K562 (cell line): ENCODE measurements around the gene ATG4D. TPM values are rescaled to one million over a fixed set of nuclear protein-coding genes. Genes with fewer than 3 reads are reported as not detected.
A peak's percentile ranks its signal among the peaks of the same experiment; 100 is the strongest.

Experiments
- EWSR1 ChIP-seq: fragments of 450-650 bp; IDR thresholded peaks from 2 replicates; pipeline ENCODE4 v1.6.1; 2018; ENCODE audit warnings: borderline replicate concordance, mild to moderate bottlenecking, low read depth, moderate library complexity; ENCODE audit not compliant: partially characterized antibody
- FOXK2 ChIP-seq, 2 experiments: fragments of 450-650 bp; IDR thresholded peaks in 1 of 2; conservative IDR thresholded peaks in 1 of 2; 2 replicates each; pipeline ENCODE4 v1.6.1; 2016; ENCODE audit warnings: low read depth in 2 of 2, mild to moderate bottlenecking in 1 of 2
- GABPA ChIP-seq: fragments of 200-800 bp; sonication (Bioruptor generic); conservative IDR thresholded peaks from 2 replicates; pipeline ENCODE4 v1.6.1; 2016; ENCODE audit warnings: low read depth, missing genetic modification characterization, missing compliant biosample characterization
- HEY1 ChIP-seq: fragments of 250-450 bp; sonication (Bioruptor Pico); IDR thresholded peaks from 2 replicates; pipeline ENCODE4 v1.5.0; 2020; ENCODE audit warnings: mild to moderate bottlenecking, moderate library complexity, borderline replicate concordance
- NR2C2 ChIP-seq, 2 experiments: fragments of 200-800 bp in 1 of 2; sonication (Bioruptor generic) in 1 of 2; sonication (generic) in 1 of 2; formaldehyde crosslinking in 1 of 2; IDR thresholded peaks; 2 replicates each; pipeline versions ENCODE4 v1.6.1 to v1.8.0; 2016 to 2022; ENCODE audit warnings: mild to moderate bottlenecking in 1 of 2, missing compliant biosample characterization in 1 of 2, missing genetic modification characterization in 1 of 2, missing genetic modification reagents in 1 of 2
- PHTF2 ChIP-seq: fragments of 250-450 bp; sonication (Bioruptor Pico); IDR thresholded peaks from 2 replicates; pipeline ENCODE4 v1.5.0; 2021; ENCODE audit warnings: mild to moderate bottlenecking
- TEAD2 ChIP-seq: fragments of 450-650 bp; IDR thresholded peaks from 2 replicates; pipeline ENCODE4 v1.6.1; 2016; ENCODE audit warnings: missing genetic modification characterization, control low read depth, missing compliant biosample characterization
- TOE1 ChIP-seq, 2 experiments: fragments of 450-650 bp in 1 of 2; sonication (generic) in 1 of 2; formaldehyde crosslinking in 1 of 2; IDR thresholded peaks; 2 replicates each; pipeline versions ENCODE4 v1.7.1 to v1.8.0; 2016 to 2022; ENCODE audit warnings: borderline replicate concordance in 2 of 2, mild to moderate bottlenecking in 2 of 2, antibody characterized with exemption in 1 of 2, inconsistent platforms in 1 of 2, low read depth in 1 of 2, missing genetic modification reagents in 1 of 2, moderate library complexity in 1 of 2
- U2AF1 ChIP-seq: fragments of 200-400 bp; formaldehyde crosslinking; optimal IDR thresholded peaks from 2 replicates; pipeline ENCODE3; 2017; ENCODE audit warnings: mild to moderate bottlenecking, low read depth, low read length, moderate library complexity
- ZBTB9 ChIP-seq: fragments of 450-650 bp; formaldehyde crosslinking; IDR thresholded peaks from 2 replicates; pipeline ENCODE4 v1.4.0; 2020; ENCODE audit warnings: mild to moderate bottlenecking, moderate library complexity
- ZNF41 ChIP-seq: fragments of 250-450 bp; sonication (Bioruptor Pico); conservative IDR thresholded peaks from 2 replicates; pipeline ENCODE4 v1.4.0; 2020; ENCODE audit warnings: mild to moderate bottlenecking
- ZNF431 ChIP-seq: sonication (generic); formaldehyde crosslinking; IDR thresholded peaks from 2 replicates; pipeline ENCODE4 v1.8.0; 2022; ENCODE audit warnings: mild to moderate bottlenecking, missing genetic modification reagents
- ZNF586 ChIP-seq: fragments of 450-650 bp; formaldehyde crosslinking; conservative IDR thresholded peaks from 2 replicates; pipeline ENCODE4 v1.4.0; 2020; ENCODE audit warnings: mild to moderate bottlenecking, moderate library complexity
- ZNF589 ChIP-seq: fragments of 200-800 bp; sonication (Bioruptor generic); IDR thresholded peaks from 2 replicates; pipeline ENCODE4 v1.6.1; 2016; ENCODE audit warnings: low read depth, missing genetic modification characterization, missing compliant biosample characterization
- ZNF75A ChIP-seq: fragments of 450-650 bp; formaldehyde crosslinking; IDR thresholded peaks from 2 replicates; pipeline ENCODE4 v1.4.0; 2020; ENCODE audit warnings: mild to moderate bottlenecking
- ZNF780A ChIP-seq: fragments of 250-450 bp; sonication (Bioruptor Pico); IDR thresholded peaks from 2 replicates; pipeline ENCODE4 v1.5.0; 2021; ENCODE audit warnings: mild to moderate bottlenecking
- ZNF785 ChIP-seq: fragments of 250-450 bp; sonication (Bioruptor Pico); IDR thresholded peaks from 2 replicates; pipeline ENCODE4 v1.4.0; 2020; ENCODE audit warnings: mild to moderate bottlenecking
- polyA plus RNA-seq, 8 experiments: library from polyadenylated mRNA; depleted of rRNA in 4 of 8; stranded (reverse) in 5 of 8; unstranded in 3 of 8; fragments of >200 nt; fragmentation: Nextera tagmentation in 2 of 8; fragmentation: Illumina TruSeq in 1 of 8; extraction: Ambion mirVana in 2 of 8; extraction: Trizol in 1 of 8; gene quantifications; 2 replicates each; pipeline versions ENCODE4 v1.2.1 to v1.2.3, GENCODE V29; 2011 to 2014; ENCODE audit warnings: inconsistent platforms in 1 of 8, missing spikeins in 1 of 8
- total RNA-seq, 7 experiments: library from RNA; depleted of rRNA in 6 of 7; stranded (reverse); fragments of >200 nt in 6 of 7; fragmentation: Illumina TruSeq in 2 of 7; extraction: Trizol in 2 of 7; gene quantifications; 2 replicates each; pipeline versions ENCODE4 v1.2.1 to v1.2.3, GENCODE V29; 2011 to 2021; ENCODE audit warnings: low replicate concordance in 1 of 7
- TF ChIP-seq, protein P1 (sequence below), 3 experiments: fragments of 200-800 bp in 1 of 3; sonication (Bioruptor generic) in 1 of 3; sonication (generic) in 1 of 3; formaldehyde crosslinking in 1 of 3; IDR thresholded peaks; 2 replicates each; pipeline versions ENCODE4 v1.6.1 to v1.8.0; 2016 to 2022; ENCODE audit warnings: mild to moderate bottlenecking in 2 of 3, missing compliant biosample characterization in 2 of 3, missing genetic modification characterization in 2 of 3, missing genetic modification reagents in 1 of 3
- TF ChIP-seq, protein P2 (sequence below): fragments of 250-450 bp; sonication (Bioruptor Pico); IDR thresholded peaks from 2 replicates; pipeline ENCODE4 v1.4.0; 2020; ENCODE audit warnings: mild to moderate bottlenecking, moderate library complexity
- TF ChIP-seq, protein P3 (sequence below): sonication (generic); formaldehyde crosslinking; IDR thresholded peaks from 2 replicates; pipeline ENCODE4 v1.8.0; 2022; ENCODE audit warnings: mild to moderate bottlenecking, low read depth, missing genetic modification reagents

Gene ATG4D
- total and polyA plus RNA-seq, 9 of the 15 experiments (the other 6 are each of a cell fraction or from before 2014, with no cell fraction given), result 0.51 to 66.1 (median 22.9) TPM

DNA sequence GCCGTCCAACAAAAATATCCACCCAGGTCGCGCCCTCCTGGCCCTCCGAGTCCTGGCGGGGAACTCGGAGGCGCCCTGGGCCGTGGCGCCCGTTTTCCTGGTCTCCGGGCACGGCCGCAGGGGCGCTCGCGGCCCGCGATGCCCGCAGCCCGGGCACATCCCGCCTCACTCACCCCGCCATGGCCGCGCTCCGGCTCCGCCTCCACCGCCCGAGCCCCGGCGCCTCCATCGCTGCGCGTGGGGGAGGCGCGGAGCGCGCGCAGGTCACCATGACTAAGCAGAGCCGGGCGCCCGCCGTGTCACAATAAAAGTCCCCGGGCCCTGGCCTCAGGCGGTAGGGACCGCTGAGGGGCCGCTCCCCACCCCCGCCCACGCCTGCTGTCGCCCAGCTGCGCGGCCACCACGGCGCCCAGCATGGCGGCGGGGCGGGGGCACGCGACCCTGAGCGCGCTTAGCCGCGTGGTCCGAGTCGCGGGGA lies 41.1 kb upstream of the ATG4D start (continued):
- TF ChIP-seq, protein P1, sequence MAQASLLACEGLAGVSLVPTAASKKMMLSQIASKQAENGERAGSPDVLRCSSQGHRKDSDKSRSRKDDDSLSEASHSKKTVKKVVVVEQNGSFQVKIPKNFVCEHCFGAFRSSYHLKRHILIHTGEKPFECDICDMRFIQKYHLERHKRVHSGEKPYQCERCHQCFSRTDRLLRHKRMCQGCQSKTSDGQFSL (CRISPR knock-in tag; IDR thresholded peaks at IDR 0.05), result peak; percentile 87
- TF ChIP-seq, protein P1 (tag; IDR thresholded peaks at IDR 0.05), result peak in 1 of 2 experiments; percentile 77; a peak in 2 of 4 replicates
- TF ChIP-seq PHTF2 (CRISPR knock-in tag) (no peak), GABPA (tag) (peak; percentile 56; the same call in 1 of the 2 replicates), EWSR1 (no peak), ZNF785 (CRISPR knock-in tag) (no peak), HEY1 (no peak), TEAD2 (tag) (no peak), ZNF75A (CRISPR knock-in tag) (no peak), TOE1 (IDR thresholded peaks at IDR 0.05; ENCODE audit: borderline replicate concordance) (peak; percentile 87; the same call in 1 of the 2 replicates), TOE1 (CRISPR knock-in tag; IDR thresholded peaks at IDR 0.05; ENCODE audit: borderline replicate concordance, low read depth) (peak; percentile 32; the same call in 1 of the 2 replicates), ZNF780A (CRISPR knock-in tag) (no peak), ZNF586 (CRISPR knock-in tag) (no peak), ZNF41 (CRISPR knock-in tag) (no peak), FOXK2 (conservative IDR thresholded peaks at IDR 0.05 in 1 of 2, IDR thresholded peaks at IDR 0.05 in 1 of 2; ENCODE audit: low read depth in 2 of 2) (no peak), ZNF589 (CRISPR knock-in tag) (peak; percentile 79), U2AF1 (peak; percentile 64), NR2C2 (CRISPR knock-in tag; IDR thresholded peaks at IDR 0.05) (no peak; the same call in 1 of the 2 replicates), NR2C2 (tag; IDR thresholded peaks at IDR 0.05) (peak; percentile 90), ZBTB9 (no peak), ZNF431 (CRISPR knock-in tag) (no peak; the same call in 1 of the 2 replicates)
- TF ChIP-seq, protein P2, sequence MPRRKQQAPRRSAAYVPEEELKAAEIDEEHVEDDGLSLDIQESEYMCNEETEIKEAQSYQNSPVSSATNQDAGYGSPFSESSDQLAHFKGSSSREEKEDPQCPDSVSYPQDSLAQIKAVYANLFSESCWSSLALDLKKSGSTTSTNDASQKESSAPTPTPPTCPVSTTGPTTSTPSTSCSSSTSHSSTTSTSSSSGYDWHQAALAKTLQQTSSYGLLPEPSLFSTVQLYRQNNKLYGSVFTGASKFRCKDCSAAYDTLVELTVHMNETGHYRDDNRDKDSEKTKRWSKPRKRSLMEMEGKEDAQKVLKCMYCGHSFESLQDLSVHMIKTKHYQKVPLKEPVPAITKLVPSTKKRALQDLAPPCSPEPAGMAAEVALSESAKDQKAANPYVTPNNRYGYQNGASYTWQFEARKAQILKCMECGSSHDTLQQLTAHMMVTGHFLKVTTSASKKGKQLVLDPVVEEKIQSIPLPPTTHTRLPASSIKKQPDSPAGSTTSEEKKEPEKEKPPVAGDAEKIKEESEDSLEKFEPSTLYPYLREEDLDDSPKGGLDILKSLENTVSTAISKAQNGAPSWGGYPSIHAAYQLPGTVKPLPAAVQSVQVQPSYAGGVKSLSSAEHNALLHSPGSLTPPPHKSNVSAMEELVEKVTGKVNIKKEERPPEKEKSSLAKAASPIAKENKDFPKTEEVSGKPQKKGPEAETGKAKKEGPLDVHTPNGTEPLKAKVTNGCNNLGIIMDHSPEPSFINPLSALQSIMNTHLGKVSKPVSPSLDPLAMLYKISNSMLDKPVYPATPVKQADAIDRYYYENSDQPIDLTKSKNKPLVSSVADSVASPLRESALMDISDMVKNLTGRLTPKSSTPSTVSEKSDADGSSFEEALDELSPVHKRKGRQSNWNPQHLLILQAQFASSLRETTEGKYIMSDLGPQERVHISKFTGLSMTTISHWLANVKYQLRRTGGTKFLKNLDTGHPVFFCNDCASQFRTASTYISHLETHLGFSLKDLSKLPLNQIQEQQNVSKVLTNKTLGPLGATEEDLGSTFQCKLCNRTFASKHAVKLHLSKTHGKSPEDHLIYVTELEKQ (CRISPR knock-in tag), result no peak
- TF ChIP-seq, protein P3, sequence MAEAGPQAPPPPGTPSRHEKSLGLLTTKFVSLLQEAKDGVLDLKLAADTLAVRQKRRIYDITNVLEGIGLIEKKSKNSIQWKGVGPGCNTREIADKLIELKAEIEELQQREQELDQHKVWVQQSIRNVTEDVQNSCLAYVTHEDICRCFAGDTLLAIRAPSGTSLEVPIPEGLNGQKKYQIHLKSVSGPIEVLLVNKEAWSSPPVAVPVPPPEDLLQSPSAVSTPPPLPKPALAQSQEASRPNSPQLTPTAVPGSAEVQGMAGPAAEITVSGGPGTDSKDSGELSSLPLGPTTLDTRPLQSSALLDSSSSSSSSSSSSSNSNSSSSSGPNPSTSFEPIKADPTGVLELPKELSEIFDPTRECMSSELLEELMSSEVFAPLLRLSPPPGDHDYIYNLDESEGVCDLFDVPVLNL, result no peak
